ENCODE measurements around the gene KIF20B. TPM values are rescaled to one million over a fixed set of nuclear protein-coding genes. Genes with fewer than 3 reads are reported as not detected.

Gene KIF20B, protein sequence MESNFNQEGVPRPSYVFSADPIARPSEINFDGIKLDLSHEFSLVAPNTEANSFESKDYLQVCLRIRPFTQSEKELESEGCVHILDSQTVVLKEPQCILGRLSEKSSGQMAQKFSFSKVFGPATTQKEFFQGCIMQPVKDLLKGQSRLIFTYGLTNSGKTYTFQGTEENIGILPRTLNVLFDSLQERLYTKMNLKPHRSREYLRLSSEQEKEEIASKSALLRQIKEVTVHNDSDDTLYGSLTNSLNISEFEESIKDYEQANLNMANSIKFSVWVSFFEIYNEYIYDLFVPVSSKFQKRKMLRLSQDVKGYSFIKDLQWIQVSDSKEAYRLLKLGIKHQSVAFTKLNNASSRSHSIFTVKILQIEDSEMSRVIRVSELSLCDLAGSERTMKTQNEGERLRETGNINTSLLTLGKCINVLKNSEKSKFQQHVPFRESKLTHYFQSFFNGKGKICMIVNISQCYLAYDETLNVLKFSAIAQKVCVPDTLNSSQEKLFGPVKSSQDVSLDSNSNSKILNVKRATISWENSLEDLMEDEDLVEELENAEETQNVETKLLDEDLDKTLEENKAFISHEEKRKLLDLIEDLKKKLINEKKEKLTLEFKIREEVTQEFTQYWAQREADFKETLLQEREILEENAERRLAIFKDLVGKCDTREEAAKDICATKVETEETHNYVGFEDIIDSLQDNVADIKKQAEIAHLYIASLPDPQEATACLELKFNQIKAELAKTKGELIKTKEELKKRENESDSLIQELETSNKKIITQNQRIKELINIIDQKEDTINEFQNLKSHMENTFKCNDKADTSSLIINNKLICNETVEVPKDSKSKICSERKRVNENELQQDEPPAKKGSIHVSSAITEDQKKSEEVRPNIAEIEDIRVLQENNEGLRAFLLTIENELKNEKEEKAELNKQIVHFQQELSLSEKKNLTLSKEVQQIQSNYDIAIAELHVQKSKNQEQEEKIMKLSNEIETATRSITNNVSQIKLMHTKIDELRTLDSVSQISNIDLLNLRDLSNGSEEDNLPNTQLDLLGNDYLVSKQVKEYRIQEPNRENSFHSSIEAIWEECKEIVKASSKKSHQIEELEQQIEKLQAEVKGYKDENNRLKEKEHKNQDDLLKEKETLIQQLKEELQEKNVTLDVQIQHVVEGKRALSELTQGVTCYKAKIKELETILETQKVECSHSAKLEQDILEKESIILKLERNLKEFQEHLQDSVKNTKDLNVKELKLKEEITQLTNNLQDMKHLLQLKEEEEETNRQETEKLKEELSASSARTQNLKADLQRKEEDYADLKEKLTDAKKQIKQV (N-terminal part only)
- total RNA-seq, result 10 to 100 TPM; 58.1 to 63.2 TPM

DNA sequence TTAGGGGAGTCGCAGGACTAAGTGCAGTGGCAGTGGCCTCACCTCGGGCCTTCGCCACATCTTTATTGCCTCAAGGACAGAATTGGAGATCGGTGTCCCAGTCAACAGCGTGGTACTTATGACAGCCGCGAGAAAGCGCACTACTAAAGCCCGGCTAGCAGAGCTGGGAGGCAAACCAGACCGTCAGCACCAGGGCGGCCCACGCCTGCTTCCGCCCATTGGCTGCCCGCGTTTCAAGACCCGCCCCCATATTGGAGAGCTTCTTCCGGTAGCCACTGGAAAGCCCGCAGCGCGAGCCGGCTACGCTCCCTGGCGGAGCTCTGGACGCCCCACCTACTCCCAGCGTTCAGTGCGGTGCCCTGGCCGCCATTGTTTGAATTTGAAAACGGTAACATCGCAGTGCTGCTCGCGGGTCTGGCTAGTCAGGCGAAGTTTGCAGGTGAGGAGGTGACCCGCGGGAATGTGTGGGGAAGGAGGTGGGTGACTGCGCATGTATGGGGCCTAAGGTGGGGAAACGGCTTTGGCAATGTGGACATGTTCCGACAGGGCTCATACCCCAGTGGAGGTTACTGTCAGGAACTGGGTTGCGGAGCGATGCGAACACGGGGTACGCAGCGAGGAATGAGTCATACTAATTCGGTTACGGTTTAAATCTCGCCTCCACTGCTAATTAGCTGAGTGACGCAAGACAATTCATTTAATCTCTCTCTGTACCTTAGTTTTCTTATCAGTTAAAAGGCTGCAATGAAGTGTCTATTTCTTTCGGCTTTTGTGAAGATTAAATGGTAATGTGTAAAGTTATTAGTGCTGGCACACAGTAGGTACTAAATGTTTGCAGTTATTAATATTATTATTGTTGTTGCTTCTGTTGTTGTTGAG lies at the start of gene KIF20B:
TSS of gene KIF20B (plus strand) at position 349 of the 879 bp plus-strand sequence. CDS start 3,705 bp downstream, outside the sequence.
- intact Hi-C loops (cut with micrococcal nuclease), result loop anchor here (5.0 kb wide), 2 partner anchors 54 to 449 kb away; partner anchors contain the start of genes LIPA and PANK1
- Mint-ChIP-seq H3K4me3 (peak within 1 kb of the TSS; percentile 95), H3K27ac (peak within 1 kb of the TSS; percentile 98), H3K9me3 (no peaks in the 10 kb centered on the region), H3K27me3 (no peaks in the 10 kb centered on the region), H3K36me3 (ENCODE audit: low read depth) (peaks cover 14% of the 10 kb centered on the region), H3K4me1 (ENCODE audit: low read depth) (peaks cover 40% of the 10 kb centered on the region)
- DNase-seq, result peak; percentile 97
- ATAC-seq, result peak; percentile 97
- TF ChIP-seq, protein P1, sequence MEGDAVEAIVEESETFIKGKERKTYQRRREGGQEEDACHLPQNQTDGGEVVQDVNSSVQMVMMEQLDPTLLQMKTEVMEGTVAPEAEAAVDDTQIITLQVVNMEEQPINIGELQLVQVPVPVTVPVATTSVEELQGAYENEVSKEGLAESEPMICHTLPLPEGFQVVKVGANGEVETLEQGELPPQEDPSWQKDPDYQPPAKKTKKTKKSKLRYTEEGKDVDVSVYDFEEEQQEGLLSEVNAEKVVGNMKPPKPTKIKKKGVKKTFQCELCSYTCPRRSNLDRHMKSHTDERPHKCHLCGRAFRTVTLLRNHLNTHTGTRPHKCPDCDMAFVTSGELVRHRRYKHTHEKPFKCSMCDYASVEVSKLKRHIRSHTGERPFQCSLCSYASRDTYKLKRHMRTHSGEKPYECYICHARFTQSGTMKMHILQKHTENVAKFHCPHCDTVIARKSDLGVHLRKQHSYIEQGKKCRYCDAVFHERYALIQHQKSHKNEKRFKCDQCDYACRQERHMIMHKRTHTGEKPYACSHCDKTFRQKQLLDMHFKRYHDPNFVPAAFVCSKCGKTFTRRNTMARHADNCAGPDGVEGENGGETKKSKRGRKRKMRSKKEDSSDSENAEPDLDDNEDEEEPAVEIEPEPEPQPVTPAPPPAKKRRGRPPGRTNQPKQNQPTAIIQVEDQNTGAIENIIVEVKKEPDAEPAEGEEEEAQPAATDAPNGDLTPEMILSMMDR (IDR thresholded peaks at IDR 0.05), result no peak
- ChIA-PET POLR2A (interaction anchor here (0.5 to 1.8 kb wide), 12 partner anchors 9 to 140 kb away, joined by 3 to 8 read pairs (median 3); no protein-coding TSS in a partner anchor), CTCF (interaction anchor here (0.6 to 1.2 kb wide), 3 partner anchors 22 to 238 kb away, joined by 3 read pairs; no protein-coding TSS in a partner anchor)

DNA sequence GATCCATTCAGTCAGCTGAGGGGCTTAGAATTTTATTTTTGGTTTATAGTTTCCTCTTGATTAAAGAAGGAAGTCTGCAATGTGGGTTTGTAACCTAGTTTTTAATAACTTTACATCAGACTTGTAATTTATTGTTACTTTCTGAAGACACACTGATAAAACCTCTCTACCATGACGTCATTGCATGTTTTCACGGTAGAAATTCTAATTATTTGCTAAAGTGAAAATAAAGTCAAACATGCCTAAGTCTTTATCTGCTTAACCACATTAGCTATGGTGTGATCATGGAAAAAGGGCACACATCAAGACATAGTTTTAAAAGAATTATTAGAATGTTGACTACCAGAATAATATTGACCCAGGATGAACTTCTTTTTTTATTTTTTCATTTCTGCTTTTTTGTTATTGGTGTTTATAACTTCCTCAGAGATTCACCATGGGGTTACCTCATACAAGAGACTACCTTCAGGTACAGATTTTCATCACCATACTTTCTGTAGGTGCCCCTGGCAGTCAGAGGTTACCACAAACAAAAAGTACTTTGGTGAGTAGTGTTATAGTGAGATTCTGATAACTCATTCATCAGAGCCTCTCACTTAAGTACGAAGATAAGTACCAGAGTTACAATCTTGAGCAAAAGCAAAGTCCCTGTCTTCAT lies 49.3 kb upstream of the KIF20B start:
- H3K27me3 Mint-ChIP-seq, result peaks cover 14% of the 10 kb centered on the region
- ATAC-seq (no peak), DNase-seq (no peak)
- POLR2A ChIA-PET, result no interaction called here
- no peaks in the 10 kb centered on the region for H3K4me1 Mint-ChIP-seq (ENCODE audit: low read depth)
- H3K36me3 Mint-ChIP-seq (ENCODE audit: low read depth), result no peaks in the 10 kb centered on the region
- H3K9me3 Mint-ChIP-seq, result no peaks in the 10 kb centered on the region
- H3K4me3 Mint-ChIP-seq, result no peak overlapping the region
- TF ChIP-seq, protein P1 (IDR thresholded peaks at IDR 0.05), result no peak
- CTCF ChIA-PET, result no interaction called here
- intact Hi-C loops (cut with micrococcal nuclease), result no loop called here
- no peak overlapping the region for H3K27ac Mint-ChIP-seq

DNA sequence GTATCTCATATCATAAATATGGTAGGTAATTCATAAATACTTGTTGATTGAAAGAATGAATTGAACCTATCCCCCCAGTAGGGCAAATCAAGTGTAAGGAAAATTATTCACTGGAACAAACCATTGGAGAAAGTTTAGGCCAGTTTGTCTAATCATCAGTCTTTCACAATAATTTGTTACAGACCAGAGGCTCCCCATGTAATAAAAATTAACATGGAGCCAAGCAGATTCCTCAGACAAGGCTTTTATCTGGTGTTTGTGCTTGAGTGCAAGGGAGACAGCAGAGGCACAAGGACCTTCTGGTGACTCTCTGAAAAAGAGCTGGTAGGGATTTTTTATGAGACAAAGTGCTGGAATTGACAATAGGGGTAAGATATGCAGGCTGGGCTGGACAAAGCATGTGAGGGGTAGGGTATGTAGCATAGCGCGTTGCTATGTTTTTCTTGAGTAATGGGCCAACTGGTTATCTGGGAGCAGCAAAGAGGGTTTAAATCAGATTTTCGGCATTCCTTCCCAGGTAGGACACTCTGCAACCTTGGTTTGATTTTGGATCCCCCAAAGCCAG lies 48.5 kb upstream of the KIF20B start:
- Mint-ChIP-seq H3K4me1 (ENCODE audit: low read depth) (no peaks in the 10 kb centered on the region), H3K27ac (no peak overlapping the region), H3K36me3 (ENCODE audit: low read depth) (no peaks in the 10 kb centered on the region), H3K9me3 (no peaks in the 10 kb centered on the region), H3K4me3 (no peak overlapping the region), H3K27me3 (peaks cover 10% of the 10 kb centered on the region)
- TF ChIP-seq, protein P1 (IDR thresholded peaks at IDR 0.05), result no peak
- ChIA-PET CTCF (no interaction called here), POLR2A (no interaction called here)
- no peak for DNase-seq
- intact Hi-C loops (cut with micrococcal nuclease), result no loop called here
- no peak for ATAC-seq

DNA sequence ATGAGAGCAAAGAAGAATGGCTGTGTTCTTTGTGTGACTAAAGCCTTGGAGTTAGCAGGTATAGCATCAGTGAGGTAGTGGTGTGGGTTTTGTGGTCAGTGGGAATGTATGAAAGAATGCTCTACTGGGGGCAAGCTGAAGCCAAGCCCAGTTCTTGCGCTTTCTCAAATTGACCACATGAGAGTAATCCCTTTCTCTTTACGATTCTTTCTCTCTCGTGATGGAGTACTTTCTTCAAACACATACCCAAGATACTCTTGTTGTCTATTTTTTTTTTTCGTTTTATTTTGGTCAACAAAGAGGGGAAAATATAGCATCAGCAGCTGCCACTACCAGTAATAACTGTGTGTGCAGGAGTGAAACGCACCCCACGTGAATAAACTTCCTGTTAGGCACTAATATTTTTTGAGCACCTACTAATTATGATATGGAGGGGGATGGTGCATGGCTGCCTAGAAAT lies 48.0 kb upstream of the KIF20B start:
- POLR2A ChIA-PET, result no interaction called here
- no peaks in the 10 kb centered on the region for H3K36me3 Mint-ChIP-seq (ENCODE audit: low read depth)
- H3K4me3 Mint-ChIP-seq, result no peak overlapping the region
- ATAC-seq (no peak), DNase-seq (no peak)
- H3K27me3 Mint-ChIP-seq, result peaks cover 6% of the 10 kb centered on the region
- no peak overlapping the region for H3K27ac Mint-ChIP-seq
- CTCF ChIA-PET, result no interaction called here
- no peaks in the 10 kb centered on the region for H3K4me1 Mint-ChIP-seq (ENCODE audit: low read depth)
- no peaks in the 10 kb centered on the region for H3K9me3 Mint-ChIP-seq
- intact Hi-C loops (cut with micrococcal nuclease), result no loop called here
- TF ChIP-seq, protein P1 (IDR thresholded peaks at IDR 0.05), result no peak
